Measurements from ENCODE around the gene SLC12A7. TPM values are rescaled to one million over a fixed set of nuclear protein-coding genes. Genes with fewer than 3 reads are reported as not detected.

Gene SLC12A7
- total RNA-seq, 1 experiment from 2014 or later = 207 TPM

GRCh38 chr5:1124205-1125029 lies 12.6 kb upstream of the SLC12A7 start:
- no peaks in the 10 kb centered on the region for H4K20me1 ChIP-seq (ENCODE audit: insufficient read depth)
- no peaks in the 10 kb centered on the region for H3K9me2 ChIP-seq (ENCODE audit: insufficient read depth)
- TF ChIP-seq EZH2 (IDR thresholded peaks at IDR 0.05; ENCODE audit: low read depth) (no peak), CTCF (conservative IDR thresholded peaks at IDR 0.05) (no peak)
- DNase-seq = no peak
- peaks cover 20% of the 10 kb centered on the region for H3F3A ChIP-seq (ENCODE audit: insufficient read depth, low read depth)
- ChIA-PET POLR2A (ENCODE audit: unreplicated experiment) (no interaction called here), CTCF (interaction anchor here (0.6 kb wide), 1 partner anchor 27 kb away, joined by 3 read pairs; no protein-coding TSS in a partner anchor)
- H3K27me3 ChIP-seq (ENCODE audit: insufficient read depth, low read depth) = no peaks in the 10 kb centered on the region
- no TSS peak for BruUV-seq (replicated peaks)
- no peaks in the 10 kb centered on the region for H3K36me3 ChIP-seq (ENCODE audit: low read depth)
- no peak overlapping the region for H3K27ac ChIP-seq
- no peak overlapping the region for H3K4me3 ChIP-seq
- H3K4me2 ChIP-seq = no peak overlapping the region
- H3K79me2 ChIP-seq (ENCODE audit: low read depth) = no peaks in the 10 kb centered on the region
- intact Hi-C loops (cut with micrococcal nuclease; ENCODE audit: unreplicated experiment) = no loop called here
- no peaks in the 10 kb centered on the region for H3K9me3 ChIP-seq (ENCODE audit: insufficient read depth, low read depth)
- peaks cover 33% of the 10 kb centered on the region for H3K4me1 ChIP-seq (replicated peaks; ENCODE audit: insufficient read depth)
- H2AFZ ChIP-seq = no peak overlapping the region

- TF ChIP-seq EZH2 (IDR thresholded peaks at IDR 0.05; ENCODE audit: low read depth) (no peak), CTCF (conservative IDR thresholded peaks at IDR 0.05) (no peak)
- Histone ChIP-seq H3K79me2 (ENCODE audit: low read depth) (no peaks in the 10 kb centered on the region), H3K9me3 (ENCODE audit: insufficient read depth, low read depth) (no peaks in the 10 kb centered on the region), H3K4me2 (no peak overlapping the region), H3K36me3 (ENCODE audit: low read depth) (no peaks in the 10 kb centered on the region), H3K9me2 (ENCODE audit: insufficient read depth) (no peaks in the 10 kb centered on the region), H2AFZ (no peak overlapping the region), H3K27me3 (ENCODE audit: insufficient read depth, low read depth) (no peaks in the 10 kb centered on the region), H3K4me3 (no peak overlapping the region), H3F3A (ENCODE audit: insufficient read depth, low read depth) (peaks cover 17% of the 10 kb centered on the region), H3K27ac (no peak overlapping the region), H3K4me1 (replicated peaks; ENCODE audit: insufficient read depth) (peaks cover 28% of the 10 kb centered on the region), H4K20me1 (ENCODE audit: insufficient read depth) (no peaks in the 10 kb centered on the region)
- POLR2A ChIA-PET (ENCODE audit: unreplicated experiment) = no interaction called here
- CTCF ChIA-PET = interaction anchor here (0.6 kb wide), 1 partner anchor 27 kb away, joined by 3 read pairs; no protein-coding TSS in a partner anchor
- intact Hi-C loops (cut with micrococcal nuclease; ENCODE audit: unreplicated experiment) = no loop called here
- DNase-seq = no peak
- BruUV-seq (replicated peaks) = no TSS peak
Measured at GRCh38 chr5:1123418-1124147, 11.7 kb upstream of the SLC12A7 start.

- no peaks in the 10 kb centered on the region for H3K79me2 ChIP-seq (ENCODE audit: low read depth)
- peaks cover 28% of the 10 kb centered on the region for H3K4me1 ChIP-seq (replicated peaks; ENCODE audit: insufficient read depth)
- no peaks in the 10 kb centered on the region for H4K20me1 ChIP-seq (ENCODE audit: insufficient read depth)
- H3K9me2 ChIP-seq (ENCODE audit: insufficient read depth) = no peaks in the 10 kb centered on the region
- no peak overlapping the region for H3K4me2 ChIP-seq
- CTCF ChIA-PET = no interaction called here
- no peak overlapping the region for H3K4me3 ChIP-seq
- no peak overlapping the region for H3K27ac ChIP-seq
- H3F3A ChIP-seq (ENCODE audit: insufficient read depth, low read depth) = peaks cover 22% of the 10 kb centered on the region
- no peak for TF ChIP-seq EZH2 (IDR thresholded peaks at IDR 0.05; ENCODE audit: low read depth)
- TF ChIP-seq CTCF (conservative IDR thresholded peaks at IDR 0.05) = no peak
- H2AFZ ChIP-seq = no peak overlapping the region
- no peaks in the 10 kb centered on the region for H3K9me3 ChIP-seq (ENCODE audit: insufficient read depth, low read depth)
- no peaks in the 10 kb centered on the region for H3K27me3 ChIP-seq (ENCODE audit: insufficient read depth, low read depth)
- BruUV-seq (replicated peaks) = no TSS peak
- no peaks in the 10 kb centered on the region for H3K36me3 ChIP-seq (ENCODE audit: low read depth)
- POLR2A ChIA-PET (ENCODE audit: unreplicated experiment) = no interaction called here
- intact Hi-C loops (cut with micrococcal nuclease; ENCODE audit: unreplicated experiment) = no loop called here
- no peak for DNase-seq
Measured at GRCh38 chr5:1122511-1123294, 10.8 kb upstream of the SLC12A7 start.

All from PC-9 (cell line).